Brain microvascular endothelial cell (primary cell): ENCODE measurements around the gene C1QTNF7.

ENCODE experiments used
- DNase-seq: peaks from one replicate; pipeline ENCODE4 v3.0.0-alpha.2; 2020
- H3K27ac ChIP-seq: fragments of 250-450 bp; sonication (Bioruptor Pico); 2 replicates; pipeline ENCODE4 v1.5.1; 2020; ENCODE audit warnings: mild to moderate bottlenecking, moderate library complexity
- H3K27me3 ChIP-seq: fragments of 250-450 bp; sonication (Bioruptor Pico); replicated peaks from 2 replicates; pipeline ENCODE4 v1.5.1; 2020; ENCODE audit warnings: mild to moderate bottlenecking
- H3K36me3 ChIP-seq: fragments of 250-450 bp; sonication (Bioruptor Pico); replicated peaks from 2 replicates; pipeline ENCODE4 v1.5.1; 2020; ENCODE audit warnings: mild to moderate bottlenecking
- H3K4me3 ChIP-seq: 2 replicates; pipeline ENCODE4 v1.5.1; 2011; ENCODE audit warnings: low read depth, mild to moderate bottlenecking, control low read depth, low read length, moderate library complexity
- in situ Hi-C: cut with HindIII; loops from 2 replicates; pipeline ENCODE4 v1.10.0; 2017; ENCODE audit warnings: low sequenced_read_pairs, low pct_ligation_motif_present
- TF ChIP-seq, protein P1 (sequence below): IDR thresholded peaks from 2 replicates; pipeline ENCODE4 v1.5.1; 2011; ENCODE audit warnings: low read depth, mild to moderate bottlenecking, moderate library complexity, low read length, control low read depth, inconsistent platforms; ENCODE audit errors: missing control alignments

C1QTNF7 gene

DNA sequence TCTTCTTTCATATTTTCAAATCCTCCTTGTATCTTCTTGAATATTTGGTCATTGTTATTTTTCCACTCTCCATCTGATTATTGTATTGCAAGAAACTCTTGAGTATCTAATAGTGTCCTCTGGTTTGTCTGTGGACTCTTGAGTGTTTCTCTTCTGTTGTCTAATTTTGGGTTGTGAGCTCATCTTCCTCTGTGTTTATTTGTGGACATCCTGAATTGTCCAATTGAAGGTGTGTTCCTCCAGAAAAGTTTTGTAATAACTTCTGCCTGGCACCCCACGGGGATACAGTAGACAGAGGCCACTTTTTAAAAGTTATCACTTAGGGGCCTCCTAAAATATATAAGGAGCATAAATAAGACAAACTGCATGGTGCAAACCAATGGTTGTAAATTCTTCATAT, 38.8 kb downstream of the C1QTNF7 start:
- Histone ChIP-seq H3K4me3 (no peak overlapping the region), H3K27ac (no peak overlapping the region), H3K27me3 (no peaks in the 10 kb centered on the region), H3K36me3 (no peaks in the 10 kb centered on the region)
- in situ Hi-C loops = loop anchor here (25.0 kb wide), 1 partner anchor 229 kb away; no protein-coding TSS in a partner anchor
- TF ChIP-seq, protein P1, sequence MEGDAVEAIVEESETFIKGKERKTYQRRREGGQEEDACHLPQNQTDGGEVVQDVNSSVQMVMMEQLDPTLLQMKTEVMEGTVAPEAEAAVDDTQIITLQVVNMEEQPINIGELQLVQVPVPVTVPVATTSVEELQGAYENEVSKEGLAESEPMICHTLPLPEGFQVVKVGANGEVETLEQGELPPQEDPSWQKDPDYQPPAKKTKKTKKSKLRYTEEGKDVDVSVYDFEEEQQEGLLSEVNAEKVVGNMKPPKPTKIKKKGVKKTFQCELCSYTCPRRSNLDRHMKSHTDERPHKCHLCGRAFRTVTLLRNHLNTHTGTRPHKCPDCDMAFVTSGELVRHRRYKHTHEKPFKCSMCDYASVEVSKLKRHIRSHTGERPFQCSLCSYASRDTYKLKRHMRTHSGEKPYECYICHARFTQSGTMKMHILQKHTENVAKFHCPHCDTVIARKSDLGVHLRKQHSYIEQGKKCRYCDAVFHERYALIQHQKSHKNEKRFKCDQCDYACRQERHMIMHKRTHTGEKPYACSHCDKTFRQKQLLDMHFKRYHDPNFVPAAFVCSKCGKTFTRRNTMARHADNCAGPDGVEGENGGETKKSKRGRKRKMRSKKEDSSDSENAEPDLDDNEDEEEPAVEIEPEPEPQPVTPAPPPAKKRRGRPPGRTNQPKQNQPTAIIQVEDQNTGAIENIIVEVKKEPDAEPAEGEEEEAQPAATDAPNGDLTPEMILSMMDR = no peak
- DNase-seq = no peak

- peak; percentile 60 for DNase-seq
- Histone ChIP-seq H3K36me3 (no peaks in the 10 kb centered on the region), H3K27me3 (no peaks in the 10 kb centered on the region), H3K27ac (peak within 1 kb of the TSS; percentile 52), H3K4me3 (peak within 1 kb of the TSS; percentile 52)
- in situ Hi-C loops = loop anchor here (25.0 kb wide), 1 partner anchor 232 kb away; no protein-coding TSS in a partner anchor
- TF ChIP-seq, protein P1 = no peak
Observed at GRCh38 chr4:15469402-15470127, 41.7 kb downstream of the C1QTNF7 start, which contains the start of gene CC2D2A. TSS of gene CC2D2A (plus strand) at chr4:15469882. CDS start at chr4:15475933, 6,051 bp downstream.

DNA sequence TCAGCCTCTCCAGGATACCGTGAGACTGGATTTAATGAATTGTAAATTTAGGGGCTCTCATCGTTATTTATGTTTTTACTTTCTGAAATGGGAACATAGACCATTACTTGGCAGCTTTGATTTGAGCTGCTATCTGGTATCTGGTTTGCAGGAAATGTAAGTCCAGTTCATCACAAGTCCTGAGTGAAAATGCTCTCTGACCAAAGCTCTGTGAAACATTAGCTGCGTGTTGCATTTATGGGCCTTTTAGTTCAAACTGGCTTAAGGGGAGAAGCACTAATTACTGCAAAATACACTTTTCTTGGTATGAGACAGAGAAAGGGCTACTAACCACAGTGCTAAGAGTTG, 42.3 kb downstream of the C1QTNF7 start:
- peak overlapping the region; percentile 52 for H3K4me3 ChIP-seq

GRCh38 chr4:15476396-15476795, 48.6 kb downstream of the C1QTNF7 start:
- in situ Hi-C loops = no loop called here
- no peak overlapping the region for H3K4me3 ChIP-seq
- TF ChIP-seq, protein P1 = no peak
- H3K27ac ChIP-seq = no peak overlapping the region
- no peak for DNase-seq
- H3K27me3 ChIP-seq = no peaks in the 10 kb centered on the region
- peaks cover under 1% of the 10 kb centered on the region for H3K36me3 ChIP-seq

More for the DNA sequence above, 42.3 kb downstream of the C1QTNF7 start:
- Histone ChIP-seq H3K27ac (peak overlapping the region; percentile 52), H3K36me3 (no peaks in the 10 kb centered on the region), H3K27me3 (no peaks in the 10 kb centered on the region)
- in situ Hi-C loops = loop anchor here (25.0 kb wide), 1 partner anchor 233 kb away; no protein-coding TSS in a partner anchor
- no peak for DNase-seq
- TF ChIP-seq, protein P1 = no peak

DNA sequence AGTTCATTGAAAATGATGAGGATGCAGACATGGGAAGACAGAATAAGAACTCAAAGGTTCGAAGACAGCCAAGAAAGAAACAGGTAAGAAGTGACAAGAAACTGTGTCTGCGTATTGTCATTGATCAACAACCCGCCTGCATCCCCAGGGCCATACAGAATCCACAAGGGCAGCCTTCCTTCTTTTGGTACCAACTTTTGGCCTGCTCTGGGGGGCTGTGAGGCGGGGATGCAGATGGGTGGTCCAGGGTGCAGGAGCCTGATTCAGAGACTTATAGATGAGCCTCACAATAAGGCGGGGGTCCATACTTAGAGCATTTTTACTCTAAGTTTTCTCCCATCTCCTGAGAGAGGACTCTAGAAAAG, 50.9 kb downstream of the C1QTNF7 start:
- no peak overlapping the region for H3K4me3 ChIP-seq
- H3K36me3 ChIP-seq = peaks cover 4% of the 10 kb centered on the region
- TF ChIP-seq, protein P1 = no peak
- H3K27me3 ChIP-seq = no peaks in the 10 kb centered on the region
- no peak for DNase-seq
- in situ Hi-C loops = no loop called here
- H3K27ac ChIP-seq = no peak overlapping the region
